Common myeloid progenitor, CD34-positive (primary cell): ENCODE results near the gene SWI5.
A peak's percentile ranks its signal among the peaks of the same experiment; 100 is the strongest.

Experiments
- CTCF ChIA-PET: fragments of 350-600 bp; sonication (Branson Sonifier 250); formaldehyde crosslinking; loops from one replicate; lab custom pipeline; 2021; ENCODE audit warnings: antibody characterized with exemption; lab: Charles Lee
- POLR2A ChIA-PET: fragments of 350-600 bp; sonication (Branson Sonifier 250); formaldehyde crosslinking; loops from one replicate; lab custom pipeline; 2021; ENCODE audit warnings: antibody characterized with exemption; lab: Charles Lee
- DNase-seq, 3 donors: peaks; one replicate each; pipeline versions ENCODE4 v3.0.0 to v3.0.0-alpha.2; 2013
- H3K27ac ChIP-seq, 2 experiments: 1 replicate in 1 of 2; 2 replicates in 1 of 2; pipeline ENCODE4 v1.7.0; 2013; ENCODE audit warnings: inconsistent platforms in 2 of 2, low read length in 2 of 2, mild to moderate bottlenecking in 2 of 2, low read depth in 1 of 2, moderate library complexity in 1 of 2; ENCODE audit not compliant: severe bottlenecking in 2 of 2, insufficient read depth in 1 of 2, poor library complexity in 1 of 2
- H3K27me3 ChIP-seq, 5 experiments: replicated peaks in 2 of 5; 1 replicate in 3 of 5; 2 replicates in 2 of 5; pipeline versions ENCODE4 v1.6.1 to v1.7.0; 2013; ENCODE audit warnings: low read length in 4 of 5, mild to moderate bottlenecking in 2 of 5, moderate library complexity in 2 of 5, inconsistent platforms in 1 of 5; ENCODE audit not compliant: insufficient read depth in 5 of 5, control insufficient read depth in 4 of 5
- H3K36me3 ChIP-seq, 4 experiments: 1 replicate in 2 of 4; 2 replicates in 2 of 4; pipeline versions ENCODE4 v1.6.1 to v1.7.0; 2013; ENCODE audit warnings: low read length in 3 of 4, control low read depth in 1 of 4, mild to moderate bottlenecking in 1 of 4; ENCODE audit not compliant: control insufficient read depth in 4 of 4, insufficient read depth in 4 of 4
- H3K4me1 ChIP-seq, 4 experiments: 1 replicate in 3 of 4; 2 replicates in 1 of 4; pipeline versions ENCODE4 v1.6.1 to v1.7.1; 2013; ENCODE audit warnings: low read length in 3 of 4, mild to moderate bottlenecking in 3 of 4, control low read depth in 1 of 4, inconsistent platforms in 1 of 4, moderate library complexity in 1 of 4; ENCODE audit not compliant: control insufficient read depth in 4 of 4, insufficient read depth in 4 of 4; ENCODE audit errors: control extremely low read depth in 1 of 4
- H3K4me3 ChIP-seq, 7 experiments: 1 replicate in 4 of 7; 2 replicates in 3 of 7; pipeline versions ENCODE4 v1.5.1 to v1.7.0; 2013; ENCODE audit warnings: mild to moderate bottlenecking in 7 of 7, low read length in 6 of 7, moderate library complexity in 6 of 7, inconsistent platforms in 2 of 7, low read depth in 2 of 7, control low read depth in 1 of 7; ENCODE audit not compliant: insufficient read depth in 4 of 7, control insufficient read depth in 1 of 7; ENCODE audit errors: extremely low read depth in 1 of 7
- H3K9me3 ChIP-seq, 5 experiments: 1 replicate in 4 of 5; 2 replicates in 1 of 5; pipeline versions ENCODE4 v1.6.1 to v1.7.1; 2013; ENCODE audit warnings: low read length in 4 of 5, mild to moderate bottlenecking in 2 of 5, inconsistent platforms in 1 of 5, low read depth in 1 of 5, moderate library complexity in 1 of 5; ENCODE audit not compliant: control insufficient read depth in 4 of 5, insufficient read depth in 2 of 5; ENCODE audit errors: control extremely low read depth in 1 of 5
- WGBS: methylation state at CpG from one replicate; pipeline ENCODE4 v1.1.5; 2013; ENCODE audit not compliant: insufficient coverage; 5-methylcytosine and 5-hydroxymethylcytosine counted together

Gene SWI5

DNA sequence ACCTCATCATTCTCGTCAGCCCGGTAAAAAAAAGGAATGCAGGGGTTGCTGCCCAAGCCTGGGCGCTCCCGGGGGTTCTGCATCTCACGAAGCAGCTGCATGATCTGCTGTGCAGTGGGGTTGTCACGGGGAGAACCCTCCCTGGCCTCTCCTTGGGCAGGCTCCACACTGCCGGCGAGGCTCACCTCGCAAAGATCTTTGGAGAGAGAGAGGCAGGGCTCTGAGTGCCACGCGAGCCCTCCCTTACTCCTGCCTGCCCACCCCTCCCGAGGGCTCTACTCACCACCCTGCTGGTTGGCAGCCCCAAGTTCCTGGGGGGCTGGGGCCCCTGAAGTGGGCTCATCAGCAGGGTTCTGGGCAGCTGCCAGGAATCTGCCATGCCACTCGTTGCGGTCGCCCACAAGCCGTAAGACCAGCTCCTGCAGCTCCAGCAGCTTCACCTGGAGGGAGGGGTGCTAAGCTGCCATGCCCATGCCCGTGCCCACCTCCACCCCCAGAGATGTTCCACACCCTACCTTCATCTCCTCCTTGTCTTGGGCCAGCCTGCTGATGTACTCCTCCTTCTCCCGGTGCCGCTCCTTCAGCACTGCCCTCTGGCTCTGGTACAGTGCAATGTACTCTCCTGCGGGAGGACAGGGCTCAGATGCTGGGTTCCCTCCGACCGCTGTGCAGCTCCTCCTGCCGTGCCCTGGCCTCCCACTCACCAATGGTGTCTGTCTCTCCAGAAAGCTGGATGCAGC lies 18.8 kb upstream of the SWI5 start:
- CTCF ChIA-PET: interaction anchor here (1.1 to 1.6 kb wide), 2 partner anchors 8 to 62 kb away, joined by 3 to 4 read pairs; no protein-coding TSS in a partner anchor
- DNase-seq: peak in 1 of 3 donors; percentile 10

DNA sequence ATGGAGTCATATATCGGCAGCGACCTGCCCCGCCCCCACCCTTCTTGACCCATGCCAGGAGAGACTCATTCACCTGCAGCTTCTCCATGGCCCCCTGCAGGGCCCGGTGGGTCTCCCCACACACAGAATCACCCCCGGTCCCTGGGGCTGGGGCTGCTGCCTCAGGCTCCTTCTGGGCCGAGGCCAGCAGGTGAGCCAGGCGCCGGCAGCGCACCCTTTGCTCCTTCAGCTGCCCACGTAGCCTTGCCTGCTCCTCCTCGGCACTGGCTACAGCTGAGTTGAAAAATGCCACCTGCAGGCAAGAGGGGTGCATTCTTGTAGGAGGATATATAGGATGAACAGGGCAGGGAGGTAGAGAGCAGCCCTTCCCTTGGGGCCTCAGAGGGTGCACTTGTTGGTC lies 18.2 kb upstream of the SWI5 start:
- no peaks in the 10 kb centered on the region for H3K4me1 ChIP-seq
- no peak for DNase-seq
- H3K4me3 ChIP-seq: no peak overlapping the region
- H3K36me3 ChIP-seq: peaks cover 8 to 59% (median 38%) of the 10 kb centered on the region in 4 experiments
- H3K27ac ChIP-seq: no peak overlapping the region
- H3K27me3 ChIP-seq: no peaks in the 10 kb centered on the region
- WGBS: 98% methylated on average over 9 of the region's 11 CpGs
- CTCF ChIA-PET: interaction anchor here (1.6 kb wide), 1 partner anchor 63 kb away, joined by 4 read pairs; no protein-coding TSS in a partner anchor
- POLR2A ChIA-PET: no interaction called here
- no peaks in the 10 kb centered on the region for H3K9me3 ChIP-seq

More for the DNA sequence above, 18.8 kb upstream of the SWI5 start:
- Histone ChIP-seq H3K27me3 (no peaks in the 10 kb centered on the region), H3K9me3 (no peaks in the 10 kb centered on the region), H3K4me3 (no peak overlapping the region), H3K27ac (no peak overlapping the region), H3K4me1 (no peaks in the 10 kb centered on the region), H3K36me3 (peaks cover 6 to 53% (median 32%) of the 10 kb centered on the region in 4 experiments)
- POLR2A ChIA-PET: no interaction called here
- WGBS: 87% methylated on average over 20 of the region's 23 CpGs

DNA sequence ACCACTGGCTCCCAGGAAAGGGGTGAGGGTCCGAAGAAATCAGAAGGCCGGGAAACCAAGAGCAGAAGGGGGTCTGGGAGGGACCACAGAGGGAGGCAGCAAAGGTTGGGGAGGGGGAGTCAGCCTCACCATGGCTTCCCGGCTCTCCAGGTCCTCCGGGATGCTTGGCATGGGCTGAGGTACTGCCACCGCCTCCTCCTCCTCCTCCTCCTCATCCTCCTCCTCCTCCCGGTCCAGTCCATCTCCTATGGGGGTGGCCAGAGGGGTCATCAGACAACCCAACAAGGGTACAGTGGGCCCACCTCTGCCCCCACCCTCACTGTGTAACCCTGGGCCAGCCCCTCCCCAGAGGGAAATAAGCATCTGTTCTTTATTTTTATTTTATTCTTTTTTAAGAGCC lies 17.8 kb upstream of the SWI5 start:
- Histone ChIP-seq H3K9me3 (no peaks in the 10 kb centered on the region), H3K36me3 (peaks cover 8 to 62% (median 39%) of the 10 kb centered on the region in 4 experiments), H3K4me1 (no peaks in the 10 kb centered on the region), H3K27me3 (no peaks in the 10 kb centered on the region), H3K4me3 (no peak overlapping the region), H3K27ac (no peak overlapping the region)
- CTCF ChIA-PET: no interaction called here
- POLR2A ChIA-PET: no interaction called here
- no peak for DNase-seq
- 100% methylated on average over 2 of the region's 6 CpGs for WGBS

DNA sequence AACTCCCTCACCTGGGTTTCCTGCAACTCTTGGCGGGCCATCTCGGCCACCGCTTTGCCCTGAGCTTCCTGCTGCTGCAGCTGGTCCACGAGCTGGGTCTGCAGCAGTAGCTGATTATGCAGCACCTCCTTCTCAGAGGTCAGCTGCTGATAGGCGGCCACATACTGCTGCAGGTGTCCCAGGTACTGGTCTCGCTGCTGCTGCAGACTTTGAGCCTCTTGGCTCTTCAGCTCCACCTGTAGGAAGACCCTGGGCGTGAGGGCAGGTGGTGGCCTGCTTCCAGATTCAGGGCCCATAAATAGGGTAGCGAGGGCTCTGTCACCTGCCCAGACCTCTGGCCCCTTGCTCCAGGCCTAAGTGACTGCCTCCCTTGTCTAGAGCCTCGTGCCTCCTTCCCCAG lies 16.9 kb upstream of the SWI5 start:
- 97% methylated on average over 8 of the region's 9 CpGs for WGBS
- POLR2A ChIA-PET: no interaction called here
- no peaks in the 10 kb centered on the region for H3K27me3 ChIP-seq

DNA sequence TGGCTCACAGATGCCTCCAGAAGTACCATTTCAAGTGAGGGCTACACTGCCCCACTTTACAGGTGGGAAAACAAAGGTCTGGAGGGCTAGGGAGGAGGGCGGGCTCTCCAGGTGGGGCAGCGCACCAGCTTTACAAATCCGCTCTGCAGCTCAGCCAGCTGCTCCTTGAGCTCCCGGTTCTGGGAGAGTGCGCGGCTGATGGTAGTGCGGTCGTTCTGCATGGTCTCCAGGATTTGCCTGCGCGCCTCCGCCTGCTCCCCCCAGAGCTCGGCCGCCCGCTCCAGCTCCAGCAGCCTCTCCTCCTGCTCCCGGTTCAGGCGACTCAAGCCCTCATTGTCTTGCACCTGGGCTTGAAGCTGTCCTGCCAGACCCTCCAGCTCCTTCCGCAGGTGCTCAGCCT lies 15.7 kb upstream of the SWI5 start:
- CTCF ChIA-PET: interaction anchor here (0.8 to 2.3 kb wide), 2 partner anchors 9 to 10 kb away, joined by 4 to 7 read pairs; no protein-coding TSS in a partner anchor
- Histone ChIP-seq H3K36me3 (peaks cover 8 to 68% (median 41%) of the 10 kb centered on the region in 4 experiments), H3K9me3 (no peaks in the 10 kb centered on the region)

More for the DNA sequence above, 16.9 kb upstream of the SWI5 start:
- H3K36me3 ChIP-seq: peaks cover 8 to 62% (median 38%) of the 10 kb centered on the region in 4 experiments
- no peak for DNase-seq
- H3K9me3 ChIP-seq: no peaks in the 10 kb centered on the region
- CTCF ChIA-PET: interaction anchor here (0.6 to 2.3 kb wide), 3 partner anchors 10 to 158 kb away, joined by 3 to 7 read pairs (median 3); no protein-coding TSS in a partner anchor
- H3K27ac ChIP-seq: peak overlapping the region in 1 of 2 experiments; percentile 4
- no peak overlapping the region for H3K4me3 ChIP-seq
- H3K4me1 ChIP-seq: no peaks in the 10 kb centered on the region

DNA sequence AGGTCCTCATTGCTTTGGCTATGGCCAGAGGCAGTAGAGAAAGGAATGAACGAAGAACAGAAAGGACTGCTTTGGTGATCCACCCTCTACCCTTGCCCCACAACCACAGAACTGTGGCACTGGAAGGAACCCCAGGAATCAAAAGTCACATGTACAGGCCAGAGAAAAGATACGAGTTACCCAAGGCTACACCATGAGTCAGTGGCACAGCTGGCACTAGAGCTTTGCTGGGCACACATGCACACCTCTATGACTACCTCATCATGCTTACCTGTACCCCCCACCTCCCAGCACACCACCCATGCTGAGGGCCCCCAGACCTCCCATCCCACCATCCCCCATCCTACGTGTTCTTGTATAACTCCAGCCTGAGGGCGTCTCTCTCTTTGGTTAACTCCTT lies 13.4 kb upstream of the SWI5 start:
- POLR2A ChIA-PET: interaction anchor here (0.6 kb wide), 1 partner anchor 65 kb away, joined by 3 read pairs; no protein-coding TSS in a partner anchor
- H3K27ac ChIP-seq: no peak overlapping the region
- H3K4me1 ChIP-seq: no peaks in the 10 kb centered on the region
- WGBS: 100% methylated on average over 1 of the region's 4 CpGs
- H3K4me3 ChIP-seq: no peak overlapping the region
- H3K27me3 ChIP-seq: no peaks in the 10 kb centered on the region
- H3K36me3 ChIP-seq: peaks cover 7 to 77% (median 37%) of the 10 kb centered on the region in 4 experiments
- CTCF ChIA-PET: interaction anchor here (1.4 to 1.6 kb wide), 2 partner anchors 9 to 11 kb away, joined by 4 to 6 read pairs; no protein-coding TSS in a partner anchor
- DNase-seq: no peak
- H3K9me3 ChIP-seq: no peaks in the 10 kb centered on the region

More for the DNA sequence above, 15.7 kb upstream of the SWI5 start:
- H3K4me1 ChIP-seq: no peaks in the 10 kb centered on the region
- WGBS: 98% methylated on average over 17 of the region's 17 CpGs
- H3K4me3 ChIP-seq: no peak overlapping the region
- no peak overlapping the region for H3K27ac ChIP-seq
- H3K27me3 ChIP-seq: no peaks in the 10 kb centered on the region
- POLR2A ChIA-PET: interaction anchor here (1.3 kb wide), 1 partner anchor 15 kb away, joined by 3 read pairs; the partner anchor contains the start of genes GOLGA2 and SWI5
- no peak for DNase-seq

DNA sequence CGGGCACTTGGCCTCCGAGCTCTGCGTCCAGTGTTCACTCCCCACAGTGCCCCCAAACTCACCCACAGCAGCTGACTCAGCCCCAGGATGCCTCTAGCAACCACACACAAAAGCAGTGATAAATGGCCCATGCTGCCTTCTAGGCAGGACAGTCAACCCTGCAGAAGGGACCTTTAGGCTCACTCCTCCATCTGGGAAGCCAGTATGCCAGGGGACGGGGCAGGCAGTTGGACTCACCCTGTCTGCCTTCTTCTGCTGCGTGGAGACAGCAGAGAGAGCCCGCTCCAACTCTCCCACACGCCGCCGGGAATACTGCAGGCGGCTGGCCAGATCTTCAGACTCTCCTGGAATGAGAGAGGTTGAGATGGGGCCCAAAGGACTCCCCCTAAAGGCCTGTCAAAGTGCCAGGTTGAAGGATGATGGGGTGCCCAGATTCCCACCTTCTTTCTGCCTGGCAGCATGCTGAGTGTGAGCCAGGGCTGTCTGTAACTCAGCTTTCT lies 10.7 kb upstream of the SWI5 start:
- ChIA-PET CTCF (interaction anchor here (1.4 kb wide), 1 partner anchor 9 kb away, joined by 3 read pairs; no protein-coding TSS in a partner anchor), POLR2A (no interaction called here)
- no peaks in the 10 kb centered on the region for H3K27me3 ChIP-seq
- H3K36me3 ChIP-seq: peaks cover 5 to 60% (median 25%) of the 10 kb centered on the region in 4 experiments
- no peak overlapping the region for H3K27ac ChIP-seq
- H3K4me1 ChIP-seq: no peaks in the 10 kb centered on the region
- no peak overlapping the region for H3K4me3 ChIP-seq
- H3K9me3 ChIP-seq: no peaks in the 10 kb centered on the region
- 93% methylated on average over 3 of the region's 10 CpGs for WGBS
- no peak for DNase-seq
